Measurements from ENCODE around the gene ILDR2.

ILDR2 gene

GRCh38 chr1:166915042-166915441 is 60.3 kb downstream of the ILDR2 start:
- TF ChIP-seq CTCF (IDR thresholded peaks at IDR 0.05; ENCODE audit: poor library complexity, severe bottlenecking): no peak
- Histone ChIP-seq H3K27ac (ENCODE audit: poor library complexity, severe bottlenecking) (no peak overlapping the region), H3K9me3 (ENCODE audit: severe bottlenecking) (no peaks in the 10 kb centered on the region), H3K27me3 (ENCODE audit: insufficient read depth, poor library complexity, severe bottlenecking) (peaks cover 18% of the 10 kb centered on the region), H3K36me3 (ENCODE audit: low read depth) (no peaks in the 10 kb centered on the region), H3K4me3 (ENCODE audit: severe bottlenecking) (no peak overlapping the region), H3K4me1 (ENCODE audit: insufficient read depth, poor library complexity, severe bottlenecking) (no peaks in the 10 kb centered on the region)
- ATAC-seq (ENCODE audit: low read depth): no peak
- DNase-seq (ENCODE audit: low spot score): no peak

- DNase-seq (ENCODE audit: low spot score) (no peak), ATAC-seq (ENCODE audit: low read depth) (no peak)
- no peak overlapping the region for H3K4me3 ChIP-seq (ENCODE audit: severe bottlenecking)
- H3K27ac ChIP-seq (ENCODE audit: poor library complexity, severe bottlenecking): no peak overlapping the region
- H3K9me3 ChIP-seq (ENCODE audit: severe bottlenecking): no peaks in the 10 kb centered on the region
- H3K36me3 ChIP-seq (ENCODE audit: low read depth): no peaks in the 10 kb centered on the region
- H3K4me1 ChIP-seq (ENCODE audit: insufficient read depth, poor library complexity, severe bottlenecking): no peaks in the 10 kb centered on the region
- TF ChIP-seq CTCF (IDR thresholded peaks at IDR 0.05; ENCODE audit: poor library complexity, severe bottlenecking): no peak
- H3K27me3 ChIP-seq (ENCODE audit: insufficient read depth, poor library complexity, severe bottlenecking): peaks cover 14% of the 10 kb centered on the region
These were observed 61.2 kb downstream of the ILDR2 start for GRCh38 chr1:166914111-166914510.

- no peak overlapping the region for H3K27ac ChIP-seq (ENCODE audit: poor library complexity, severe bottlenecking)
- no peaks in the 10 kb centered on the region for H3K9me3 ChIP-seq (ENCODE audit: severe bottlenecking)
- H3K4me1 ChIP-seq (ENCODE audit: insufficient read depth, poor library complexity, severe bottlenecking): no peaks in the 10 kb centered on the region
- H3K4me3 ChIP-seq (ENCODE audit: severe bottlenecking): no peak overlapping the region
- H3K27me3 ChIP-seq (ENCODE audit: insufficient read depth, poor library complexity, severe bottlenecking): no peaks in the 10 kb centered on the region
- no peak for TF ChIP-seq CTCF (IDR thresholded peaks at IDR 0.05; ENCODE audit: poor library complexity, severe bottlenecking)
- ATAC-seq (ENCODE audit: low read depth) (no peak), DNase-seq (ENCODE audit: low spot score) (no peak)
- H3K36me3 ChIP-seq (ENCODE audit: low read depth): no peaks in the 10 kb centered on the region
These were observed 63.7 kb downstream of the ILDR2 start for GRCh38 chr1:166911624-166912023.

- DNase-seq (ENCODE audit: low spot score) (peak; percentile 66), ATAC-seq (ENCODE audit: low read depth) (peak; percentile 99)
- H3K4me1 ChIP-seq (ENCODE audit: insufficient read depth, poor library complexity, severe bottlenecking): no peaks in the 10 kb centered on the region
- no peak overlapping the region for H3K4me3 ChIP-seq (ENCODE audit: severe bottlenecking)
- no peak overlapping the region for H3K27ac ChIP-seq (ENCODE audit: poor library complexity, severe bottlenecking)
- H3K9me3 ChIP-seq (ENCODE audit: severe bottlenecking): no peaks in the 10 kb centered on the region
- no peaks in the 10 kb centered on the region for H3K27me3 ChIP-seq (ENCODE audit: insufficient read depth, poor library complexity, severe bottlenecking)
- peak; percentile 92 for TF ChIP-seq CTCF (IDR thresholded peaks at IDR 0.05; ENCODE audit: poor library complexity, severe bottlenecking)
- H3K36me3 ChIP-seq (ENCODE audit: low read depth): no peaks in the 10 kb centered on the region
These were observed 64.8 kb downstream of the ILDR2 start for GRCh38 chr1:166910396-166910994.

- no peak for ATAC-seq (ENCODE audit: low read depth)
- no peak for TF ChIP-seq CTCF (IDR thresholded peaks at IDR 0.05; ENCODE audit: poor library complexity, severe bottlenecking)
- Histone ChIP-seq H3K27ac (ENCODE audit: poor library complexity, severe bottlenecking) (no peak overlapping the region), H3K36me3 (ENCODE audit: low read depth) (no peaks in the 10 kb centered on the region), H3K9me3 (ENCODE audit: severe bottlenecking) (no peaks in the 10 kb centered on the region), H3K27me3 (ENCODE audit: insufficient read depth, poor library complexity, severe bottlenecking) (no peaks in the 10 kb centered on the region), H3K4me3 (ENCODE audit: severe bottlenecking) (no peak overlapping the region), H3K4me1 (ENCODE audit: insufficient read depth, poor library complexity, severe bottlenecking) (no peaks in the 10 kb centered on the region)
- DNase-seq (ENCODE audit: low spot score): no peak
These were observed 66.4 kb downstream of the ILDR2 start for GRCh38 chr1:166908942-166909341.
